Left hindlimb (tissue), 1 donor: ENCODE data around the gene ZFHX3.
A peak's percentile ranks its signal among the peaks of the same experiment; 100 is the strongest.

Experiments used
- DNase-seq: peaks from one replicate; pipeline ENCODE4 v3.0.0-alpha.2; 2018

Gene ZFHX3

GRCh38 chr16:72896485-72897118, 151.3 kb downstream of the ZFHX3 start:
- DNase-seq = no peak

DNA sequence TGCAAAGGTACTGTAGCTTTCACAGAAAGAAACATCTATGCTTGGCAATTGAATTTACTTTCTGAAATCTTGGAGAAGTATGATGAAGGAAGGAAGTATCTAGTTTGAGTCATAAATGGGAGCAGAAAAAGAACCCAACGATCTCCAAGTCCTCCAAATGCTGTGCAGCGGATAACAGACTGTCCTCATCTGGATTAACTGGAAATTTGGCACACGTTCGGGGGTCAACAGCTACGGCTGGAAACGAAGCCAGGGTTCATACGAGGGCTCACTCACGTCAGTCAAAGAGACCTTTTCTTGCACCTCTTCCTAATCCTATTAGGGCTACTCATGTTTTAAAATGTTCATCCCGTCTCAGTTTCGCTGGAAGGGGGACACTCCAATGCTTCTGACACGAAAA, 152.0 kb downstream of the ZFHX3 start:
- DNase-seq = no peak

GRCh38 chr16:72894293-72895151, 153.4 kb downstream of the ZFHX3 start:
- no peak for DNase-seq

GRCh38 chr16:72891291-72892227, 156.4 kb downstream of the ZFHX3 start:
- DNase-seq = no peak

DNA sequence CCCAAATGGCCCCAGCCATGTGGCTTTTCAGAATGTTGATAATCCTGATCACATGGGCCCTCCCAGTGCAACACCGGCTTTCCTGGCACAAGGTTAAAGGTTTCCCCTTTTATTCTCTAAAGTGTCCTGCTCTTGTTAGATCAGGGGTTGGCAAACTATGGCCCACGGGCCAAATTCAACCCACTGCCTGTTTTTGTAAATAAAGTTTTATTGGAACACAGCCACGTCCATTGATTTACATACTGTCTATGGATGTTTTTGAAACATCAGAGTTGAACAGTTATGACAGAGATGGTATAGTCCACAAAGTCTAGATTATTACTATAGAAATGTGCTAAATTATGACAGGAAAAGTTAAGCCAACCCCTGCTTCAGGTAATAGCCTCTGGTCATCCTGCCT, 157.3 kb downstream of the ZFHX3 start:
- DNase-seq = no peak

GRCh38 chr16:72889616-72890582, 158.0 kb downstream of the ZFHX3 start:
- no peak for DNase-seq

DNA sequence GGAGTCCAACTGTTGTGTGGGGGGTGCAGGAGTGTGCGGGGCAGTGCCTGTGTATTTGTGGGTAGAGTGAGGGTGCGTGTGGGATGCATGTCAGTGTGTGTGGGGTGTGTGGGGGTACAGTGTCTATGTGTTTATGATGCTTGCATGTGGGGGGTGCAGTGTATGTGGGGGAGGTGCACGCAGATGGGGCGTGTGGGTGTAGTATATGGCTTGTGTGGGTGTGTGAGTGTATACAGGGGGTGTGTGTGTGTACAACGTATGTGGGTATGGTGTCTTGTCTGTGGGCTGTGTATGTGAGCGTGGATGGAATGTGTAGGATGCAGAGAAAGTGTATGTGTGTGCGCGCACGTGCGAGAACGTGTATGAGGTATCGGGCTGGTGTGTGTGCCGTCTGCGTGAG, 160.4 kb downstream of the ZFHX3 start:
- no peak for DNase-seq

GRCh38 chr16:72886346-72886974, 161.5 kb downstream of the ZFHX3 start:
- no peak for DNase-seq

GRCh38 chr16:72884573-72884972, 163.4 kb downstream of the ZFHX3 start:
- DNase-seq = no peak

GRCh38 chr16:72884037-72884436, 163.9 kb downstream of the ZFHX3 start:
- no peak for DNase-seq

DNA sequence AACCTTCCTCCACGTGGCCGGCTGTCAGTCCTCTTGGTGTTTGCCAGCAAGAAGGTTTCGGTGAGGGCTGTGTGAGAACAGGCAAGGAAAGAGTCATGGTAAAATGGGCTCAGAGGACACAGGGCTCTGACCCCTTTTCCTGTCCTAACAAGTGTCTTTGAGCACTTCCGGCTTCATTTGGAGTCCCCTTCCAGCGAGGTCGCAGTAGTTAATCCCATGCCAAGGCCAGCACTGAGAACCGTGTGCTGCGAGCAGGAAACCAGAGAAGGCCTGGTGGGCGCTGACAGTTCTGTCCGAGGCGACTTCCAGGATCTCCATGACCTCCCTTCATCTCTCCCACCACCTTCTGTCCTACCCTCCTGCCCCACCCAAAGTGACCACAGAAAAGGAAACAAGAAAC, 168.1 kb downstream of the ZFHX3 start:
- no peak for DNase-seq

DNA sequence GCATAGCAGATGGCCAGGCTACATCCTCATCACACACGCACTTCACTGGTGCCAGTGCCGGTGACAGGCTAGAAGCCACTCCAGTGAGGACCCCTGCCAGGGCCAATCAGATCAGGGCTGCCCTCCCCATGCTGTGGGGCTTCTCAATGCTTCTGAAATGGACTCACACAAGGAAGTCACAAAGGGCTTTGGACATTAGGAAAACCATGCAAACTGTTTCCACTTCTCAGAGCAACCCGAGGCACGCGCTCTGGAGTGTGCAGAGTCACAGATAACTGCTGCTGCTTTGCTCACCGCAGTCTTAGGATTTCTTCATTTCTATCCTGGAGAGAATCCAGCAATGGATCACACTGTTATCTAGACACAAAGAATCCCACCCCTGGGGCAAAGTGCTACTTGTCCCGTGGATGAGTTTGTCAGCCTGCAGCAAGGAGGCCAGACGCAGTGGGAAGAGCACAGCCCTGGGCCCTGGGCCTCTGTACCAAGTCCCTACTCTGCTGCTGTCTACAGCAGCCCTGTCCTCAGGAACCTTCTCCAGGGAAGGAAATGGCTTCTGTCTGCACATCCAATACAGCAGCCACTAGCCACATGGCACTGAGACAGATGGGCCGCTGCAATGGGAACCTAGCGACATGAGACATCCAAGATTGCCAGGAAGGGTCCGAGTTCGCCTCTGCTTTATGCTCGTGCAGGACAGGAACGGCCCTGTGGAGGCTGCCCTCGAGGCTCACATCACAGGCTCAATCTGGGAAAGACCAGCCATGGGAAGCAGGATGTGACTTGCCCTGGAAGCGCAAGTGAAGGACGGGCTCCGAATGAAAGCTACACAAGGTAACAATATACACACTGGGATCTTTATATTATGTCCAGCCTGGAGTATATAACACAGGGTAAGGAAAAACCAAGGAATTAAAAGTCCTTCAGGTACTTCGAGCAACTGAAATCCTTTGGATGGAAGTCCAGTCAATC, 169.3 kb downstream of the ZFHX3 start:
- DNase-seq = no peak

DNA sequence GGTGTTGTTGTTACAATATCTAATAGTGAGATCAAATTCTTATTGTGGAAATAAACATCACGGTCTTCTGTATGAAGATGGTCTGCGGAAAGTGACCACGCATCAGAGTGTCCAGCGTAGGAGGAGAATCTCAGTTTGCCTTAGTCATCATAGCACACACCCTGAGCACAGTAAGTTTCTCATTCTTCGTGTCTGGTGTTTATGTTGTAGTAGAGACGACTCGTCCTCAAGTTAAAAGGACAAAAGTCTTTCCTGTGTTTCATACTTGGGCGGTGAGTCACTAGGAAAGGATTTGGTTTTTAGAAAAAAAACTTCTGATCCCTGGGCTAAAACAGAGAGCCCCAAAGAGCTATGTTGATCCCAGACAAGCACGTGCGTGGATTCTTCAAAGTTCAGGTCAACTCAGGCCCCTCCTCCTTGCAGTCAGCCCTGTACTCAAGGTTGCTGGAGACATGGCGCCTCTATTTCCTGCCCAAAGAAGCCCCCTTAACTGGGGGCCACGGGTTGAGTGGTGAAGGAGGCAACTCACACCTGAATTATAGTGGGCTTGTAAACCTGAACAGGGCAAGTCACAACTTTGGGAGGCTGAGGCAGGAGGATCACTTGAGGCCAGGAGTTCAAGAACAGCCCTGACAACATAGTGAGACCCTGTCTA, 170.4 kb downstream of the ZFHX3 start:
- DNase-seq = no peak

GRCh38 chr16:72876981-72877373, 171.0 kb downstream of the ZFHX3 start:
- DNase-seq = no peak

GRCh38 chr16:72876221-72876620, 171.7 kb downstream of the ZFHX3 start:
- peak; percentile 81 for DNase-seq

DNA sequence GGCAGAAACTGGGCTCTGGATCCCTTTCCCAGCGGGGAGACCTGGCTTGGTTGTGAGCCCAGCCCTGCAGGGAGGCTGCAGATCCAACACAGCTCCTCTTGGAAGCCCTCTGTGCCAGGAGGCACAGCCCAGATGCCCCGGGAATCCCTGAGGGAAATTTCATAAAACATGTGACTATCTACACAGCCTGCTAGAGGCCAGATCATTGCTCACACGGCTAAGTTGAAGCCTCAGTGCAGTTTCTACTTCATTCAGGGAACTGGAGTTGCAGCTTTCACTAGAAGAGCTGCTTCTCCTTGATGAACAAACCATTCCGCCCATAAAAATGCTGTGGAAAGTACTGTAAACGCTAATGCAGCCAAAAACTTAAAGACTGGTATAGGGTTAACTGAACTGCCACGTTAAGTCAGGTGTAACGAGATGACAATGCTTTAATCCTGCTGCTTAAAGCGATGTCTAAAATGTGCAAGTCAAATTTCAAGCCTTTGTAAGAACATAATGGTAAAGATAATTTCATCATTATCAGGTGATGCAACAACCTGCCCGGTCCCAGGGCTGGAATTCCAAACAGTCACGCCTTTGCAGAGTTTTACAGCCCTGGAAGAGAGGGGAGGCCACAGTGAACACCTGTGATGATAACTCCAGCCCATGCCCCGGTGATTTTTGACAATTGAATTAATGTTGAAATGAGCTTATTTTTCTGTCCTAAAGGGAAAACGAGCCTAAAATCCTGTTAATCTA, 172.5 kb downstream of the ZFHX3 start:
- no peak for DNase-seq

DNA sequence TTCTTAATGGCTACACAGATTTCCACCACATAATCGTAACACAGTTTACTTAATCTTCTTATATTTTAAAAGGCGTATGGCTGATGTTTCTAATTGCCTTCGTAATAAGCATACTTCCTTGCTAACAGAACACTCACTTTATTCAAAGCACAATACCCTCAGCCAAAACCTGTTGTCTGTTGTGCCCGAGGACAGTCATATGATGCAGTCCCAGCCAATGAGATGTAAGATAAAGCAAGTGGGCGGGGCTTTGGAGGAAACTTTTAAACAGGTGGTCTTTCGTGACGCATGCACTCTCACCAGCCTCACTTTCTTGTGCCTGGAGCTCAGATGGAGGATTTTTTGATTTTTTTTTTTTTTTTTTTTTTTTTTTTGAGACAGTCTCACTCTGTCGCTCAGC, 174.1 kb downstream of the ZFHX3 start:
- DNase-seq = no peak

DNA sequence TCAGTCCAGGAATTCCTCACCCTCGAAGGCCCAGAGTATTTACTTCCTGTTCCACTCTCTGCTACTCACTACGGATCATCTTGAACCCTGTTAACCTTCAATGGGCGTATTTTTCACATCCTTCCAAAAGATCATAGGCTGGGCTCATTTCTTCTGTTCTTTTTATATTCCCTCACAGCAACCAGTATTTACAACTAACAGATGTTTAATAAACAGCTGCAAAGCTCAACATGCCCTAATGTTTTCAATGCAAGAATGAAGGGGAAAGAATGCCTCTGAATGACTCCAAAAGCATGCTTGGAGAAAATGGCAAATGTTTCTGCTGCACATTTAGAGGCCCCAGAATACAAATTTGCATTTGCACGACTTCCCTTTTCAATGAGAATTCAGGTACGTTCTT, 174.9 kb downstream of the ZFHX3 start:
- no peak for DNase-seq

- DNase-seq = no peak
Measured at GRCh38 chr16:72865835-72866234, 182.1 kb downstream of the ZFHX3 start.
